ENCODE measurements around the gene ST8SIA1.

The ST8SIA1 gene

GRCh38 chr12:22283006-22283506 is 51.5 kb downstream of the ST8SIA1 start:
- Mint-ChIP-seq H3K27ac (no peak overlapping the region), H3K36me3 (ENCODE audit: low read depth) (no peaks in the 10 kb centered on the region), H3K9me3 (no peaks in the 10 kb centered on the region), H3K4me1 (ENCODE audit: low read depth) (peaks cover 3% of the 10 kb centered on the region), H3K4me3 (no peak overlapping the region), H3K27me3 (ENCODE audit: low read depth) (no peaks in the 10 kb centered on the region)

GRCh38 chr12:22282283-22282682 is 52.2 kb downstream of the ST8SIA1 start:
- no peaks in the 10 kb centered on the region for H3K36me3 Mint-ChIP-seq (ENCODE audit: low read depth)
- no peaks in the 10 kb centered on the region for H3K27me3 Mint-ChIP-seq (ENCODE audit: low read depth)
- no peak overlapping the region for H3K27ac Mint-ChIP-seq
- H3K9me3 Mint-ChIP-seq: no peaks in the 10 kb centered on the region
- H3K4me3 Mint-ChIP-seq: no peak overlapping the region
- H3K4me1 Mint-ChIP-seq (ENCODE audit: low read depth): no peaks in the 10 kb centered on the region

- no peak overlapping the region for H3K27ac Mint-ChIP-seq
- H3K27me3 Mint-ChIP-seq (ENCODE audit: low read depth): peaks cover 3% of the 10 kb centered on the region
- H3K4me1 Mint-ChIP-seq (ENCODE audit: low read depth): no peaks in the 10 kb centered on the region
- no peaks in the 10 kb centered on the region for H3K36me3 Mint-ChIP-seq (ENCODE audit: low read depth)
- H3K9me3 Mint-ChIP-seq: no peaks in the 10 kb centered on the region
- no peak overlapping the region for H3K4me3 Mint-ChIP-seq
Observed at GRCh38 chr12:22276867-22277266, 57.6 kb downstream of the ST8SIA1 start.

- Mint-ChIP-seq H3K4me3 (no peak overlapping the region), H3K27me3 (ENCODE audit: low read depth) (peaks cover 3% of the 10 kb centered on the region), H3K36me3 (ENCODE audit: low read depth) (no peaks in the 10 kb centered on the region), H3K27ac (no peak overlapping the region), H3K4me1 (ENCODE audit: low read depth) (no peaks in the 10 kb centered on the region), H3K9me3 (no peaks in the 10 kb centered on the region)
Observed at GRCh38 chr12:22276313-22276712, 58.2 kb downstream of the ST8SIA1 start.

- H3K27me3 Mint-ChIP-seq (ENCODE audit: low read depth): peaks cover 3% of the 10 kb centered on the region
- H3K27ac Mint-ChIP-seq: no peak overlapping the region
- H3K4me3 Mint-ChIP-seq: no peak overlapping the region
- H3K36me3 Mint-ChIP-seq (ENCODE audit: low read depth): no peaks in the 10 kb centered on the region
- no peaks in the 10 kb centered on the region for H3K4me1 Mint-ChIP-seq (ENCODE audit: low read depth)
- H3K9me3 Mint-ChIP-seq: no peaks in the 10 kb centered on the region
Observed at GRCh38 chr12:22275843-22276242, 58.7 kb downstream of the ST8SIA1 start.

- Mint-ChIP-seq H3K36me3 (ENCODE audit: low read depth) (peaks cover 2% of the 10 kb centered on the region), H3K4me1 (ENCODE audit: low read depth) (peaks cover 3% of the 10 kb centered on the region), H3K4me3 (no peak overlapping the region), H3K9me3 (no peaks in the 10 kb centered on the region), H3K27me3 (ENCODE audit: low read depth) (peaks cover 6% of the 10 kb centered on the region), H3K27ac (no peak overlapping the region)
Observed at GRCh38 chr12:22272335-22273151, 62.0 kb downstream of the ST8SIA1 start.

GRCh38 chr12:22271023-22271422 is 63.5 kb downstream of the ST8SIA1 start:
- no peaks in the 10 kb centered on the region for H3K9me3 Mint-ChIP-seq
- H3K27ac Mint-ChIP-seq: no peak overlapping the region
- no peak overlapping the region for H3K4me3 Mint-ChIP-seq
- H3K36me3 Mint-ChIP-seq (ENCODE audit: low read depth): peaks cover 2% of the 10 kb centered on the region
- H3K27me3 Mint-ChIP-seq (ENCODE audit: low read depth): peaks cover 7% of the 10 kb centered on the region
- H3K4me1 Mint-ChIP-seq (ENCODE audit: low read depth): peaks cover 3% of the 10 kb centered on the region

GRCh38 chr12:22268973-22269372 is 65.5 kb downstream of the ST8SIA1 start:
- no peaks in the 10 kb centered on the region for H3K9me3 Mint-ChIP-seq

GRCh38 chr12:22268406-22268805 is 66.1 kb downstream of the ST8SIA1 start:
- no peaks in the 10 kb centered on the region for H3K9me3 Mint-ChIP-seq
- no peak overlapping the region for H3K4me3 Mint-ChIP-seq
- H3K4me1 Mint-ChIP-seq (ENCODE audit: low read depth): peaks cover 3% of the 10 kb centered on the region
- no peak overlapping the region for H3K27ac Mint-ChIP-seq
- peaks cover 17% of the 10 kb centered on the region for H3K27me3 Mint-ChIP-seq (ENCODE audit: low read depth)
- peaks cover 2% of the 10 kb centered on the region for H3K36me3 Mint-ChIP-seq (ENCODE audit: low read depth)

More at GRCh38 chr12:22268973-22269372, 65.5 kb downstream of the ST8SIA1 start:
- Mint-ChIP-seq H3K27ac (no peak overlapping the region), H3K36me3 (ENCODE audit: low read depth) (peaks cover 2% of the 10 kb centered on the region), H3K27me3 (ENCODE audit: low read depth) (peaks cover 12% of the 10 kb centered on the region), H3K4me1 (ENCODE audit: low read depth) (peaks cover 3% of the 10 kb centered on the region), H3K4me3 (no peak overlapping the region)

- peaks cover 2% of the 10 kb centered on the region for H3K36me3 Mint-ChIP-seq (ENCODE audit: low read depth)
- H3K27ac Mint-ChIP-seq: no peak overlapping the region
- no peaks in the 10 kb centered on the region for H3K9me3 Mint-ChIP-seq
- H3K4me3 Mint-ChIP-seq: no peak overlapping the region
- H3K4me1 Mint-ChIP-seq (ENCODE audit: low read depth): peaks cover 3% of the 10 kb centered on the region
- H3K27me3 Mint-ChIP-seq (ENCODE audit: low read depth): peaks cover 14% of the 10 kb centered on the region
Observed at GRCh38 chr12:22266101-22266500, 68.4 kb downstream of the ST8SIA1 start.

- H3K4me3 Mint-ChIP-seq: no peak overlapping the region
- H3K4me1 Mint-ChIP-seq (ENCODE audit: low read depth): peaks cover 3% of the 10 kb centered on the region
- H3K27me3 Mint-ChIP-seq (ENCODE audit: low read depth): peaks cover 14% of the 10 kb centered on the region
- no peak overlapping the region for H3K27ac Mint-ChIP-seq
- peaks cover 2% of the 10 kb centered on the region for H3K36me3 Mint-ChIP-seq (ENCODE audit: low read depth)
- no peaks in the 10 kb centered on the region for H3K9me3 Mint-ChIP-seq
Observed at GRCh38 chr12:22264380-22264779, 70.1 kb downstream of the ST8SIA1 start.

- Mint-ChIP-seq H3K27me3 (ENCODE audit: low read depth) (peaks cover 11% of the 10 kb centered on the region), H3K36me3 (ENCODE audit: low read depth) (no peaks in the 10 kb centered on the region), H3K27ac (no peak overlapping the region), H3K4me3 (no peak overlapping the region), H3K4me1 (ENCODE audit: low read depth) (no peaks in the 10 kb centered on the region), H3K9me3 (no peaks in the 10 kb centered on the region)
Observed at GRCh38 chr12:22262309-22262708, 72.2 kb downstream of the ST8SIA1 start.

GRCh38 chr12:22257100-22257499 is 77.4 kb downstream of the ST8SIA1 start:
- H3K27ac Mint-ChIP-seq: no peak overlapping the region
- no peaks in the 10 kb centered on the region for H3K36me3 Mint-ChIP-seq (ENCODE audit: low read depth)
- H3K9me3 Mint-ChIP-seq: no peaks in the 10 kb centered on the region
- H3K4me3 Mint-ChIP-seq: no peak overlapping the region
- H3K4me1 Mint-ChIP-seq (ENCODE audit: low read depth): no peaks in the 10 kb centered on the region
- no peaks in the 10 kb centered on the region for H3K27me3 Mint-ChIP-seq (ENCODE audit: low read depth)

GRCh38 chr12:22256605-22257004 is 77.9 kb downstream of the ST8SIA1 start:
- no peaks in the 10 kb centered on the region for H3K36me3 Mint-ChIP-seq (ENCODE audit: low read depth)
- no peaks in the 10 kb centered on the region for H3K4me1 Mint-ChIP-seq (ENCODE audit: low read depth)
- H3K9me3 Mint-ChIP-seq: no peaks in the 10 kb centered on the region
- H3K27me3 Mint-ChIP-seq (ENCODE audit: low read depth): no peaks in the 10 kb centered on the region
- no peak overlapping the region for H3K4me3 Mint-ChIP-seq
- no peak overlapping the region for H3K27ac Mint-ChIP-seq

GRCh38 chr12:22256041-22256441 is 78.5 kb downstream of the ST8SIA1 start:
- Mint-ChIP-seq H3K9me3 (no peaks in the 10 kb centered on the region), H3K27ac (no peak overlapping the region), H3K27me3 (ENCODE audit: low read depth) (no peaks in the 10 kb centered on the region), H3K36me3 (ENCODE audit: low read depth) (no peaks in the 10 kb centered on the region), H3K4me3 (no peak overlapping the region), H3K4me1 (ENCODE audit: low read depth) (peaks cover under 1% of the 10 kb centered on the region)

Data from T-helper 1 cell treated with Interleukin-12 subunit alpha and Interleukin-12 subunit beta and Interleukin-4 antibody, amounts not matched to agents 30 μg/mL and 1 μg/mL, for 36 hours (primary cell).